Trophoblast cell (in vitro differentiated cells and primary cell): Measurements from ENCODE around the gene RHAG.

Experiments used
- DNase-seq, 2 donors: peaks; one replicate each; pipeline ENCODE4 v3.0.0-alpha.2; 2016
- H2AFZ ChIP-seq: 2 replicates; pipeline ENCODE4 v1.6.1; 2013; ENCODE audit warnings: low read length, moderate library complexity, mild to moderate bottlenecking; ENCODE audit not compliant: insufficient read depth, poor library complexity
- H2AK5ac ChIP-seq: 2 replicates; pipeline ENCODE4 v1.6.1; 2013; ENCODE audit warnings: mild to moderate bottlenecking, low read length
- H2BK120ac ChIP-seq: 2 replicates; pipeline ENCODE4 v1.6.1; 2013; ENCODE audit warnings: low read length, mild to moderate bottlenecking, moderate library complexity; ENCODE audit not compliant: insufficient read depth, poor library complexity
- H2BK12ac ChIP-seq: 2 replicates; pipeline ENCODE4 v1.6.1; 2013; ENCODE audit warnings: mild to moderate bottlenecking, low read length, moderate library complexity
- H2BK5ac ChIP-seq: 2 replicates; pipeline ENCODE4 v1.6.1; 2013; ENCODE audit warnings: low read length, low read depth, moderate library complexity, mild to moderate bottlenecking; ENCODE audit not compliant: poor library complexity
- H3K14ac ChIP-seq: 2 replicates; pipeline ENCODE4 v1.6.1; 2013; ENCODE audit warnings: mild to moderate bottlenecking, low read length
- H3K18ac ChIP-seq: 2 replicates; pipeline ENCODE4 v1.6.1; 2013; ENCODE audit warnings: mild to moderate bottlenecking, low read length
- H3K23ac ChIP-seq: 2 replicates; pipeline ENCODE4 v1.6.1; 2013; ENCODE audit warnings: low read length
- H3K27ac ChIP-seq: 2 replicates; pipeline ENCODE4 v1.5.1; 2013; ENCODE audit warnings: low read depth, mild to moderate bottlenecking, inconsistent platforms, low read length, moderate library complexity
- H3K27me3 ChIP-seq: 2 replicates; pipeline ENCODE4 v1.6.1; 2013; ENCODE audit warnings: inconsistent platforms, mild to moderate bottlenecking, low read length, moderate library complexity; ENCODE audit not compliant: insufficient read depth
- H3K36me3 ChIP-seq, 2 experiments: 1 replicate in 1 of 2; 2 replicates in 1 of 2; pipeline ENCODE4 v1.6.1; 2013; ENCODE audit warnings: low read length in 2 of 2, mild to moderate bottlenecking in 2 of 2, moderate library complexity in 1 of 2; ENCODE audit not compliant: insufficient read depth in 2 of 2, control insufficient read depth in 1 of 2
- H3K4ac ChIP-seq: 2 replicates; pipeline ENCODE4 v1.6.1; 2013; ENCODE audit warnings: low read depth, mild to moderate bottlenecking, low read length, moderate library complexity
- H3K4me1 ChIP-seq, 2 experiments: 1 replicate in 1 of 2; 2 replicates in 1 of 2; pipeline ENCODE4 v1.6.1; 2013; ENCODE audit warnings: low read length in 2 of 2, mild to moderate bottlenecking in 2 of 2, moderate library complexity in 1 of 2; ENCODE audit not compliant: insufficient read depth in 2 of 2, control insufficient read depth in 1 of 2
- H3K4me2 ChIP-seq: 2 replicates; pipeline ENCODE4 v1.6.1; 2013; ENCODE audit warnings: inconsistent platforms, mild to moderate bottlenecking, low read length, moderate library complexity
- H3K4me3 ChIP-seq: 2 replicates; pipeline ENCODE4 v1.5.1; 2013; ENCODE audit warnings: mild to moderate bottlenecking, low read depth, low read length, inconsistent platforms
- H3K79me1 ChIP-seq: one replicate; pipeline ENCODE4 v1.6.1; 2013; ENCODE audit warnings: low read length
- H3K79me2 ChIP-seq: 2 replicates; pipeline ENCODE4 v1.6.1; 2013; ENCODE audit warnings: low read length, mild to moderate bottlenecking; ENCODE audit not compliant: control insufficient read depth, insufficient read depth, poor library complexity
- H3K9ac ChIP-seq: 2 replicates; pipeline ENCODE4 v1.6.1; 2013; ENCODE audit warnings: mild to moderate bottlenecking, low read length
- H3K9me3 ChIP-seq: 2 replicates; pipeline ENCODE4 v1.6.1; 2013; ENCODE audit warnings: low read depth, mild to moderate bottlenecking, control low read depth, inconsistent platforms, low read length; ENCODE audit not compliant: insufficient read depth
- H4K12ac ChIP-seq: 2 replicates; pipeline ENCODE4 v1.6.1; 2013; ENCODE audit warnings: low read depth, mild to moderate bottlenecking, low read length, moderate library complexity
- H4K8ac ChIP-seq: 2 replicates; pipeline ENCODE4 v1.6.1; 2013; ENCODE audit warnings: low read depth, mild to moderate bottlenecking, low read length, moderate library complexity
- H4K91ac ChIP-seq: one replicate; pipeline ENCODE4 v1.6.1; 2013; ENCODE audit warnings: low read depth, mild to moderate bottlenecking, low read length, moderate library complexity
- whole genome bisulfite sequencing: extraction: QIAGEN DNeasy Blood & Tissue Kit; methylation state at CpG from one replicate; pipeline ENCODE4 v1.1.7; 2013; ENCODE audit warnings: missing lambda C conversion rate; ENCODE audit not compliant: insufficient read length, insufficient coverage; ENCODE audit errors: extremely low coverage; 5-methylcytosine and 5-hydroxymethylcytosine counted together

RHAG gene

GRCh38 chr6:49662892-49663261 lies 26.2 kb upstream of the RHAG start:
- Histone ChIP-seq H2AFZ (no peak overlapping the region), H3K36me3 (no peaks in the 10 kb centered on the region), H3K9me3 (no peaks in the 10 kb centered on the region), H2BK5ac (no peak overlapping the region), H3K79me2 (no peaks in the 10 kb centered on the region), H4K8ac (no peak overlapping the region), H3K4me3 (no peak overlapping the region), H3K14ac (no peak overlapping the region), H4K12ac (no peak overlapping the region), H3K27me3 (no peaks in the 10 kb centered on the region), H3K9ac (no peak overlapping the region), H3K4me1 (no peaks in the 10 kb centered on the region), H2BK120ac (no peak overlapping the region), H3K4me2 (no peak overlapping the region), H4K91ac (no peak overlapping the region), H2AK5ac (no peak overlapping the region), H3K18ac (no peak overlapping the region), H3K79me1 (no peaks in the 10 kb centered on the region), H2BK12ac (no peak overlapping the region), H3K4ac (no peak overlapping the region), H3K23ac (no peak overlapping the region), H3K27ac (no peak overlapping the region)
- peak; percentile 2 to 84 for DNase-seq
- WGBS = no CpG with 5 or more reads among the region's 1 CpG

- Histone ChIP-seq H2AFZ (no peak overlapping the region), H3K27ac (no peak overlapping the region), H4K12ac (no peak overlapping the region), H3K79me2 (no peaks in the 10 kb centered on the region), H4K91ac (no peak overlapping the region), H3K4me1 (no peaks in the 10 kb centered on the region), H3K36me3 (no peaks in the 10 kb centered on the region), H3K14ac (no peak overlapping the region), H4K8ac (no peak overlapping the region), H3K4me3 (no peak overlapping the region), H3K9me3 (no peaks in the 10 kb centered on the region), H2BK120ac (no peak overlapping the region), H2BK5ac (no peak overlapping the region), H2BK12ac (no peak overlapping the region), H3K79me1 (no peaks in the 10 kb centered on the region), H3K23ac (no peak overlapping the region), H3K27me3 (no peaks in the 10 kb centered on the region), H3K4me2 (no peak overlapping the region), H3K18ac (no peak overlapping the region), H2AK5ac (no peak overlapping the region), H3K9ac (no peak overlapping the region), H3K4ac (no peak overlapping the region)
- no peak for DNase-seq
- no CpG with 5 or more reads among the region's 1 CpG for WGBS
Observed at GRCh38 chr6:49662231-49662891, 25.7 kb upstream of the RHAG start.

- no peak overlapping the region for H3K4ac ChIP-seq
- no peak overlapping the region for H2AK5ac ChIP-seq
- H3K4me2 ChIP-seq = no peak overlapping the region
- no peaks in the 10 kb centered on the region for H3K4me1 ChIP-seq
- no peak overlapping the region for H3K14ac ChIP-seq
- H3K4me3 ChIP-seq = no peak overlapping the region
- H3K27ac ChIP-seq = no peak overlapping the region
- no peaks in the 10 kb centered on the region for H3K27me3 ChIP-seq
- H3K79me1 ChIP-seq = no peaks in the 10 kb centered on the region
- no peak overlapping the region for H2BK12ac ChIP-seq
- H3K36me3 ChIP-seq = no peaks in the 10 kb centered on the region
- no peaks in the 10 kb centered on the region for H3K9me3 ChIP-seq
- no peak overlapping the region for H3K18ac ChIP-seq
- WGBS = no CpG with 5 or more reads among the region's 1 CpG
- no peaks in the 10 kb centered on the region for H3K79me2 ChIP-seq
- H4K91ac ChIP-seq = no peak overlapping the region
- no peak overlapping the region for H2AFZ ChIP-seq
- no peak for DNase-seq
- no peak overlapping the region for H3K23ac ChIP-seq
- no peak overlapping the region for H3K9ac ChIP-seq
- H4K8ac ChIP-seq = no peak overlapping the region
- no peak overlapping the region for H2BK120ac ChIP-seq
- no peak overlapping the region for H2BK5ac ChIP-seq
- no peak overlapping the region for H4K12ac ChIP-seq
Observed at GRCh38 chr6:49653942-49654341, 17.3 kb upstream of the RHAG start.

GRCh38 chr6:49653438-49653837 lies 16.8 kb upstream of the RHAG start:
- no peak overlapping the region for H2BK5ac ChIP-seq
- DNase-seq = no peak
- no peaks in the 10 kb centered on the region for H3K79me2 ChIP-seq
- WGBS = no CpG with 5 or more reads among the region's 2 CpGs
- H3K23ac ChIP-seq = no peak overlapping the region
- H3K9ac ChIP-seq = no peak overlapping the region
- H3K27me3 ChIP-seq = no peaks in the 10 kb centered on the region
- H4K8ac ChIP-seq = no peak overlapping the region
- H3K36me3 ChIP-seq = no peaks in the 10 kb centered on the region
- H3K4me1 ChIP-seq = no peaks in the 10 kb centered on the region
- H3K4me3 ChIP-seq = no peak overlapping the region
- H4K12ac ChIP-seq = no peak overlapping the region
- H4K91ac ChIP-seq = no peak overlapping the region
- H3K79me1 ChIP-seq = no peaks in the 10 kb centered on the region
- no peak overlapping the region for H2BK12ac ChIP-seq
- no peak overlapping the region for H3K27ac ChIP-seq
- H3K14ac ChIP-seq = no peak overlapping the region
- H2AK5ac ChIP-seq = no peak overlapping the region
- H3K18ac ChIP-seq = no peak overlapping the region
- H3K9me3 ChIP-seq = no peaks in the 10 kb centered on the region
- H2AFZ ChIP-seq = no peak overlapping the region
- H2BK120ac ChIP-seq = no peak overlapping the region
- H3K4me2 ChIP-seq = no peak overlapping the region
- H3K4ac ChIP-seq = no peak overlapping the region
